Myocyte (in vitro differentiated cells): ENCODE measurements around the gene ALG11. TPM values are rescaled to one million over a fixed set of nuclear protein-coding genes. Genes with fewer than 3 reads are reported as not detected.
"Not testable (repeated sequence)": the region's sequence is repeated elsewhere in the genome, so short reads cannot be mapped to it uniquely, and the experiment has no call there.

Experiments
- DNase-seq: peaks from one replicate; pipeline ENCODE4 v3.0.0-alpha.2; 2012; ENCODE audit warnings: low read depth
- total RNA-seq: library from RNA; depleted of rRNA; stranded (reverse); fragments of >200 nt; gene quantifications from 2 replicates; pipeline ENCODE4 v1.2.3, GENCODE V29; 2014

Gene ALG11
- total RNA-seq, 1 donor from 2014 or later: 27.7 TPM

GRCh38 chr13:52026246-52026626 lies 14.0 kb downstream of the ALG11 start:
- DNase-seq: no peak

DNA sequence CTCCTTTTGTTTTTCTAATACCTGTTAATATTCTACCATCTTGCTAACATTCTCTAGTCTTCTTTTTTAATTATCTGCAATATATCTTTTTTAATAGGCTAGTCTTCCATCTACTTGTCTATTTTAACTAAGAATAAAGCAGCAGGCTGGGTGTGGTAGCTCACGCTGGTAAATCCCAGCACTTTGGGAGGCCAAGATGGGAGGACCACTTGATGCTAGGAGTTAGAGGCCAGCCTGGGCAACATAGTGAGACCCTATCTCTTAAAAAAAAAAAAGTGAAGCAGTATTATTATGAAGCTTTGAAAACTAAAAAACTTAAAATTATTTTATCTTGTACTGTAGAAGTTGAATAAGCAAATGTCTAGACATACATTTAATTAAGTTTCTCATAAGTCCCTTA lies 15.6 kb downstream of the ALG11 start:
- no peak for DNase-seq

- no peak for DNase-seq
These were observed 17.4 kb downstream of the ALG11 start for GRCh38 chr13:52029569-52029968.

- DNase-seq: not testable (repeated sequence)
These were observed 18.2 kb downstream of the ALG11 start for GRCh38 chr13:52030401-52030800.

DNA sequence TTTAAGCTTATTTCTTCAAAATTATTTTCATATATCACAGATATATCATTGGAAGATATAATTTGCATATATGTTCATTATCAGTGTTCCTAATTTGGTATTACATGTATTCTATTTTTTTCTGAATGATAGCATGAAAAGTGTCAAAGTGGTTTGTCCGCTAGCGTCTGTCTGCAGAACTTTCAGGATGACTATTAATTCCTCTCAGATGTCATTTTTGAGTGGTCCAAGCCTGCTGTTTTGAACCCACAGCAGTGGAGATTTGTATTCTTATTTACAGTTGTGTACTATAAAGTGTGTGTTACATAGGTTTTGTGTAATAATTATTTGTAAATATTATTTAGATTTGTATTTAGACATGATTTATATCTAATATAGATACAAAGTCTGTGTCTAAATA lies 20.8 kb downstream of the ALG11 start:
- no peak for DNase-seq

- DNase-seq: no peak
These were observed 22.5 kb downstream of the ALG11 start for GRCh38 chr13:52034616-52035226.

DNA sequence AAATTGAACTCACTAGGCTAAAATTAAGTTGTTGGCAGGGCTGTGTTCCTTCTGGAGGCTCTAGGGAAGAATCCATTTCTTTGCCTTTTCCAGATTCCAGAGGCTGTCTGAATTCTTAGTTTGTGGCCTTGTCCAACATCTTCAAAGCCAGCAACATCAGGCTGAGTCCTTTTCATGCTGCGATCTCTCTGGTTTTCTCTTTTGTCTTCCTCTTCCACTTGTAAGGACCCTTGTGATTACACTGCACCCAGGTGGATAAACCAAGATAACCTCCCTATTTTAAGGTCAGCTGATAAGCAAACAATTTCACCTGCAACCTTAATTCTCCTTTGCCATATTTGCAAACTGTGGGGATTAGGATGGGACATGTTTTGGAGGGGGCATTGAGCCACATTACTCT lies 23.8 kb downstream of the ALG11 start:
- DNase-seq: no peak

GRCh38 chr13:52043675-52044074 lies 31.5 kb downstream of the ALG11 start:
- no peak for DNase-seq

GRCh38 chr13:52047463-52047862 lies 35.3 kb downstream of the ALG11 start:
- no peak for DNase-seq

GRCh38 chr13:52048516-52048915 lies 36.3 kb downstream of the ALG11 start:
- peak; percentile 41 for DNase-seq

DNA sequence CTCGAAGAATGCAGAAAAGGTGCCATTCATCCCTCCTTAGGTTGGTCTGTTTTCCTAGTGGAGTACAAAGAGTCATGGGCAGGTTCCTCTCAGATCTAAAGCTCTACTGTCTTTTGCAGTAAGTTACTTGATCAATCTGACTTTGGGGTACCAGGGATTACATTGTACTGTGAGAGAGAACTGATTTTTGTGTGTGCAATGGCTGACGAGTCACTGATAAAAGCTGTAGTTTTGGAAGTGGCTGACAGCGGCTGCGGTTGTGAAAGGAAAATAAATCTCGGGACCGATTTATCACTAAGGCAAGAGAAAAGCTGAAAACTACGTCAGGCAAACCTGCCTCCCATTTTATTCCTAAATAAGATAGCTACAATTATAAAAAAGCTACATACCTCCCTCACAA lies 39.2 kb downstream of the ALG11 start:
- no peak for DNase-seq

- no peak for DNase-seq
These were observed 41.3 kb downstream of the ALG11 start for GRCh38 chr13:52053460-52053859.

DNA sequence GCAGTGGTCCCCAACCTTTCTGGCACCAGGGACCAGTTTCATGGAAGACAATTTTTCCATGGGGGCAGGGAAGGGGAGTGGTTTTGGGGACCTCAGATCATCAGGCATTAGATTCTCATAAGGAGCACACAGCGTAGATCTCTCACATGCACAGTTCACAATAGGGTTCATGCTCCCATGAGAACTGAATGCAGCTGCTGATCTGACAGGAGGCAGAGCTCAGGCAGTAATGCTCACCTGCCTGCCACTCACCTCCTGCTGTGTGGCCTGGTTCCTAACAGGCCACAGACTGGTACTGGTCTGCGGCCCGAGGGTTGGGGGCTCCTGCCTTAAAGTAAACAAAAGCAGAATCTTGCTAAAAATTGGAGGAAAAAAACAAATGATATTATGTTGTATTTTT lies 48.9 kb downstream of the ALG11 start:
- not testable (repeated sequence) for DNase-seq

- peak; percentile 58 for DNase-seq
These were observed 49.4 kb downstream of the ALG11 start for GRCh38 chr13:52061587-52061986.

GRCh38 chr13:52067237-52067636 lies 55.0 kb downstream of the ALG11 start:
- peak; percentile 18 for DNase-seq

GRCh38 chr13:52070929-52071523 lies 58.8 kb downstream of the ALG11 start:
- DNase-seq: peak; percentile 49

Other genes starting within 250 kb of the ALG11 start
- gene DHRS12, start 208.2 kb upstream of the ALG11 start, total RNA-seq: 2.5 and 4.4 TPM in 2 replicates
- gene TMEM272, start 167.2 kb upstream of the ALG11 start, total RNA-seq: not detected in 2 replicates
- not detected in 2 replicates for gene CCDC70, start 150.4 kb upstream of the ALG11 start, total RNA-seq
- 2.1 and 3.3 TPM in 2 replicates for gene ATP7B, start 948 bp upstream of the ALG11 start, total RNA-seq
- 17.2 and 17.3 TPM in 2 replicates for gene UTP14C, start 12.3 kb downstream of the ALG11 start, total RNA-seq
- 0.16 TPM in 1 of 2 replicates, not detected in the other for gene NEK5, start 116.7 kb downstream of the ALG11 start, total RNA-seq
- gene NEK3, start 147.2 kb downstream of the ALG11 start, total RNA-seq: 8.3 and 10.4 TPM in 2 replicates